Body of pancreas (tissue), 4 donors: ENCODE results near the gene PRM1.

Experiments
- CTCF ChIP-seq, 7 experiments: fragments of 450-650 bp in 4 of 7; fragments of 200-600 bp in 3 of 7; sonication (generic) in 3 of 7; IDR thresholded peaks; one replicate each; pipeline ENCODE4 v1.5.1; 2016 to 2019; ENCODE audit warnings: antibody characterized with exemption in 7 of 7
- POLR2A ChIP-seq, 3 donors: fragments of 450-650 bp; IDR thresholded peaks; one replicate each; pipeline ENCODE4 v1.6.1; 2016; ENCODE audit warnings: antibody characterized with exemption in 3 of 3, mild to moderate bottlenecking in 2 of 3

GRCh38 chr16:11320170-11320569, 39.0 kb upstream of the PRM1 start:
- TF ChIP-seq CTCF (IDR thresholded peaks at IDR 0.05) (no peak), POLR2A (IDR thresholded peaks at IDR 0.05) (no peak)
